ENCODE data around the gene PP2D1.

PP2D1 gene

DNA sequence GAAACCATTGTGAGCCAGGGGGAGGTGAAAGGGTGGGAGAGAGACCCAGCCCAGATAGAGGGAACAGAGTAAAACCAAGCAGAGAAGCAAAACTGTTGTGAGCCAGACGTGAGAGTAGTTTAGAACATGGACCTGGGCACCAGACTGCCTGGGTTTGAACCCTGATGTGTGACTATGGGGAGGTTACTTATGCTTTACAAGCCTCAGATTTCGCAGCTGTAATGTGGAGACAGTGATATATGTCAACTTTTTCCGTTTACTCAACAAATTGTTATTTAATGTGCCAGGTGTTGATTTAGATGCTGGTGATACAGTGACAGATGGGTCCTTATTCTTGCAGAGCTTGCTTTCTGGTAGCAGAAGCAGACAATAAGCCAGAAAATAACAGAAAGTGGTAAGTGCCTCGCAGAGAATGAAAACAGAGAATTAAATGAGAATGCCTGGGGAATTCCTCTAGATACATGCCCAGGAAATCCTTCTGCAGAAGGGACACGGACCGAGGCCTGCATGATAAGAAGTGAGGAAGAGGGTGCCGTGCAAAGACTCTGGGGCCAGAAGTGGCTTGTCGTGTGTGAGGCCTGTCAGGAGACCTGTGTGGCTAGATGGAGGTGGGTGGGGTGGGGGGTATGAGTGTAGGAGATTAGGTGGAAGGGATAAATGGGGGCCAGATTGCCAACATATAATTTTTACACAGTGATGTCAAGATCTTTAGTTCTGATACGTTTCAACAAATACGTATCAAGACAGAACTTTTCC, 43.1 kb upstream of the PP2D1 start:
- DNase-seq (ENCODE audit: low read depth, low spot score) = no peak
- H3K4me1 ChIP-seq (ENCODE audit: insufficient read depth, insufficient read length) = no peaks in the 10 kb centered on the region
- no peaks in the 10 kb centered on the region for H3K36me3 ChIP-seq (ENCODE audit: insufficient read depth, insufficient read length, low read length)
- no peaks in the 10 kb centered on the region for H3K9me3 ChIP-seq (ENCODE audit: insufficient read depth, low read length)
- no peaks in the 10 kb centered on the region for H3K27me3 ChIP-seq (ENCODE audit: insufficient read depth, insufficient read length)
- no peak overlapping the region for H3K9ac ChIP-seq (ENCODE audit: insufficient read length, low read depth)
- TF ChIP-seq YY1 (IDR thresholded peaks at IDR 0.05; ENCODE audit: insufficient read depth, insufficient read length) (no peak), SUZ12 (IDR thresholded peaks at IDR 0.05; ENCODE audit: extremely low read depth, insufficient read depth, insufficient read length) (no peak), ZNF274 (IDR thresholded peaks at IDR 0.05; ENCODE audit: low read depth, low read length) (no peak)
- H3K4me3 ChIP-seq (ENCODE audit: insufficient read length, low read depth) = no peak overlapping the region

DNA sequence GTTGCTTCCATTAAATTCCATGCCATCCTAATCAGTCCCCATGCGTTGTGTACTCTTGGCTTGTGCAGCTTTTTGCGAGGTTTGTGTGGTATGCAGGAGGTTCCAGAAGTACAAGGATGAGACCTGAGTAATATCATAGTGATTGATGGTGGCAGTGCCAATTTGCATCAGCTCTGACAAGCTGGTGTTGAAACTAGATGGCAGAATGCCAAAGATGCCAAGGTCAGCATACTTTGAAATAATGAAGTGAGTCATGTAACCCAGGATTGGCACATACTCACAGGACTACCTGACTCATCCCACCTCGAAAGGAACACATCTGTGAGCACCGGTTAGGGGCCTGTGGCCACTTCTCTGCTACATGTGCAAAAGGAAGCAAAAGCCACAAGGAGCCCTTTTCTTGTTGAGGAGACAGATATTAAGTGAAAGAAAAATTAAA, 42.5 kb upstream of the PP2D1 start:
- no peak overlapping the region for H3K4me3 ChIP-seq (ENCODE audit: insufficient read length, low read depth)
- H3K9ac ChIP-seq (ENCODE audit: insufficient read length, low read depth) = no peak overlapping the region
- no peak for DNase-seq (ENCODE audit: low read depth, low spot score)

DNA sequence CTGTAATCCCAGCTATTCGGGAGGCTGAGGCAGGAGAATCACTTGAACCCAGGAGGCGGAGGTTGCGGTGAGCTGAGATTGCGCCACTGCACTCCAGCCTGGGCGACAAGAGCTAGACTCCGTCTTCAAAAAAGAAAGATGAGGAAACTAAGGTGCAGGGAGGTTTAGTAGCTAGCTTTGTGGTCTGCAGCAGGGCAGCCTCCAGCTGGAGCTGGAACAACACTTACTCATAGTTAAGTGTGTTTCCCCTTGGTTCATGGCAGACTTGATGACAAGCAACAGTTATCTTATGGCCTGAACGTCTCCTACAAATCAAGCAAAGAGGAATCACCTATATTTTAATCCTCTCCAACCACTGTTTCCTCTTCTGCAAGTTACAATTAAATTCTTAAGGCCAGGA, 40.8 kb upstream of the PP2D1 start:
- Histone ChIP-seq H3K9me3 (ENCODE audit: insufficient read depth, low read length) (no peaks in the 10 kb centered on the region), H3K4me1 (ENCODE audit: insufficient read depth, insufficient read length) (no peaks in the 10 kb centered on the region), H3K4me3 (ENCODE audit: insufficient read length, low read depth) (no peak overlapping the region), H3K36me3 (ENCODE audit: insufficient read depth, insufficient read length, low read length) (no peaks in the 10 kb centered on the region), H3K9ac (ENCODE audit: insufficient read length, low read depth) (no peak overlapping the region), H3K27me3 (ENCODE audit: insufficient read depth, insufficient read length) (no peaks in the 10 kb centered on the region)
- TF ChIP-seq YY1 (IDR thresholded peaks at IDR 0.05; ENCODE audit: insufficient read depth, insufficient read length) (no peak), ZNF274 (IDR thresholded peaks at IDR 0.05; ENCODE audit: low read depth, low read length) (no peak), SUZ12 (IDR thresholded peaks at IDR 0.05; ENCODE audit: extremely low read depth, insufficient read depth, insufficient read length) (no peak)
- no peak for DNase-seq (ENCODE audit: low read depth, low spot score)

More for the DNA sequence above, 42.5 kb upstream of the PP2D1 start:
- no peaks in the 10 kb centered on the region for H3K4me1 ChIP-seq (ENCODE audit: insufficient read depth, insufficient read length)
- H3K27me3 ChIP-seq (ENCODE audit: insufficient read depth, insufficient read length) = no peaks in the 10 kb centered on the region
- no peaks in the 10 kb centered on the region for H3K36me3 ChIP-seq (ENCODE audit: insufficient read depth, insufficient read length, low read length)
- TF ChIP-seq YY1 (IDR thresholded peaks at IDR 0.05; ENCODE audit: insufficient read depth, insufficient read length) = no peak
- no peak for TF ChIP-seq ZNF274 (IDR thresholded peaks at IDR 0.05; ENCODE audit: low read depth, low read length)
- TF ChIP-seq SUZ12 (IDR thresholded peaks at IDR 0.05; ENCODE audit: extremely low read depth, insufficient read depth, insufficient read length) = no peak
- H3K9me3 ChIP-seq (ENCODE audit: insufficient read depth, low read length) = no peaks in the 10 kb centered on the region

DNA sequence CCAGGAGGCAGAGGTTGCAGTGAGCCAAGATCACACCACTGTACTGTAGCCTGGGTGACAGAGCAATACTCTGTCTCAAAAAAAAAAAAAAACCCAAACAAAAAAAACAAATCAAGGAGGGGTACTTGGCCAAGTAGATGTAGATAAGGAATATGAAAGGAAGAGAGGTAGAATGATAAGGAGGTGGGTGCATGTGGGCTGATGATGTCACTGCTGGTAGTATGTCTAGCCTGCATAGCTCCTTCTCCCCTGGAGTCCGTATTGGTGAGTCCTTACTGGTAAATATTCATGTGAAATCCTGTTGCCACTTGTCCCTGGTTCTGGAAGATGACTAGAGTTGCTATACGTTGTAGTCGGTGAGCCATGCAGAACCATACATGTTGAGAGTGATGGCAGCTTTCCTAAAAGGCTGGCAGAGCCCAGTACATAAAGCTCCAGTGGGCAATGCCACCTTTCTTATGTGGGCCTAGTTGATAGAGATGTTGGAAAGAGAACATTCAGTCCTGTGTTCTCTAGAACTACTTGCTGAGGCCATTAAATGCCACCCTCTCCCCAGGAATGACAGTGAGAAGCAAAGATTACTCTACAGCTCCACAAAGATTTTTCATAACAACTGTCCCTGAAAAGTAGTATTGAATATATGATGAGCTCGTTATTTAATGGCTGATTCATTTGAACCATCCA, 39.2 kb upstream of the PP2D1 start:
- no peaks in the 10 kb centered on the region for H3K4me1 ChIP-seq (ENCODE audit: insufficient read depth, insufficient read length)
- H3K4me3 ChIP-seq (ENCODE audit: insufficient read length, low read depth) = no peak overlapping the region
- no peaks in the 10 kb centered on the region for H3K27me3 ChIP-seq (ENCODE audit: insufficient read depth, insufficient read length)
- H3K9me3 ChIP-seq (ENCODE audit: insufficient read depth, low read length) = no peaks in the 10 kb centered on the region
- H3K9ac ChIP-seq (ENCODE audit: insufficient read length, low read depth) = no peak overlapping the region
- H3K36me3 ChIP-seq (ENCODE audit: insufficient read depth, insufficient read length, low read length) = no peaks in the 10 kb centered on the region
- TF ChIP-seq SUZ12 (IDR thresholded peaks at IDR 0.05; ENCODE audit: extremely low read depth, insufficient read depth, insufficient read length) = no peak
- TF ChIP-seq ZNF274 (IDR thresholded peaks at IDR 0.05; ENCODE audit: low read depth, low read length) = no peak
- TF ChIP-seq YY1 (IDR thresholded peaks at IDR 0.05; ENCODE audit: insufficient read depth, insufficient read length) = no peak
- DNase-seq (ENCODE audit: low read depth, low spot score) = no peak

DNA sequence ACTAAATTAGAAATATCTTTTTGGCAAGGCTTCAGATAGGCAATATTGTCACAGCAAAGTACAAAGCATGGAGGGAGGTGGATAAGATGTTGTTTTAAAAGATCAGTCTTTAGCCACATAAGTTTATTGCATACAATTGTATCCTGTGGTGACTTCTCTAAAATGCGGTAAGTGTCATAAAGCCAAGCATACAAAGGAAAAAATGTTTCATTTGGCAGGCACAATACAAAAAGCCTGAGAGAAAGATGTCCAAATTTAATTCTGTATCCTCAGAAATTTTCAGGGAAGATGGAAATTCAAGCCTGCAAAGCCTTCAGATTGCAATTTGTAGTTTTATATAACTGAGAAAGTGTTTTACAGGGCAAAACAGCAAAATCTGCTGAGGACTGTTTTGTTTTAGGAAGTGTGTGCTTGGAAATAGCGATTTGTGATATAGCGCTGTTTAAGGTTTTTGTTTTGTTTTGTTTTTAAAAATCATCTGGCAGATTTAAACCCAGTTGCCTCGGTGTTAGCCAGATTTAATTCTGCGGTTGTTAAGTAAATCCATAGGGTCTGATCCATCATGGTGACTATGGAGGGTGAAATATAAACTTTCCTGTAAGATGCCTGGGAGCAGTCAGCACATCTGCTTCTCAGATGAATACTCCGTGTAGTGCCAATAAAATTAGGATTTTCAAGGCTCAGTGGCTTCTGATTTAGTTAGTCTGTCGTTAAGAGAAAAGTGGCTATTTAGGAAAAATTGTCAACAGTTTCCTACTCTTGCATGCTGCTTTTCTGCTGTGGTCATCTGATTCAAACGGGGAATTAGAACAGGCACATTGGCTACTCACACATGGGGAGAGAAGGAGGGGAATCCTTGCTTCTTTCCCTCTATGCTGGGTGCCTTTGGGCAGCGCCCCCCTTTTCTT, 36.2 kb upstream of the PP2D1 start:
- H3K9me3 ChIP-seq (ENCODE audit: insufficient read depth, low read length) = no peaks in the 10 kb centered on the region
- no peak overlapping the region for H3K4me3 ChIP-seq (ENCODE audit: insufficient read length, low read depth)
- H3K4me1 ChIP-seq (ENCODE audit: insufficient read depth, insufficient read length) = no peaks in the 10 kb centered on the region
- TF ChIP-seq YY1 (IDR thresholded peaks at IDR 0.05; ENCODE audit: insufficient read depth, insufficient read length) (no peak), ZNF274 (IDR thresholded peaks at IDR 0.05; ENCODE audit: low read depth, low read length) (no peak), SUZ12 (IDR thresholded peaks at IDR 0.05; ENCODE audit: extremely low read depth, insufficient read depth, insufficient read length) (no peak)
- no peak overlapping the region for H3K9ac ChIP-seq (ENCODE audit: insufficient read length, low read depth)
- H3K36me3 ChIP-seq (ENCODE audit: insufficient read depth, insufficient read length, low read length) = no peaks in the 10 kb centered on the region
- DNase-seq (ENCODE audit: low read depth, low spot score) = no peak
- H3K27me3 ChIP-seq (ENCODE audit: insufficient read depth, insufficient read length) = no peaks in the 10 kb centered on the region

DNA sequence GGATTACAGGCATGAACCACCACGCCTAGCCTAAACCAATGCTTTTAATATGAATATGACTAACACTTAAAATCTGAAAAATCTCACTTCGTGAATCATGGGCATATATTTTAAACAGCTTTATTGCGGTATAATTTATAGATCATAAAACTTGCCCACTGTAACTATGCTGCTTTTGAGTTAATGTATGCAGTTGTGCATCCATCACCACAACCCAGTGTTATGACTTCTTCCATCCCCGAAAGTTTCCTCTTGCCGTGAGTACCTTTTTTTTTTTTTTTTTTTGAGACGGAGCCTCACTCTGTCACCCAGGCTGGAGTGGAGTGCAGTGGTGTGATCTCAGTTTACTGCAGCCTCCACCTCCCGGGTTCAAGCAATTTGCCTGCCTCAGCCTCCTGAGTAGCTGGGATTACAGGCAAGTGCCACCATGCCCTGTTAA, 35.3 kb upstream of the PP2D1 start:
- H3K4me3 ChIP-seq (ENCODE audit: insufficient read length, low read depth) = no peak overlapping the region
- H3K9me3 ChIP-seq (ENCODE audit: insufficient read depth, low read length) = no peaks in the 10 kb centered on the region
- TF ChIP-seq ZNF274 (IDR thresholded peaks at IDR 0.05; ENCODE audit: low read depth, low read length) = no peak
- TF ChIP-seq SUZ12 (IDR thresholded peaks at IDR 0.05; ENCODE audit: extremely low read depth, insufficient read depth, insufficient read length) = no peak
- no peak for TF ChIP-seq YY1 (IDR thresholded peaks at IDR 0.05; ENCODE audit: insufficient read depth, insufficient read length)
- no peak overlapping the region for H3K9ac ChIP-seq (ENCODE audit: insufficient read length, low read depth)
- no peaks in the 10 kb centered on the region for H3K36me3 ChIP-seq (ENCODE audit: insufficient read depth, insufficient read length, low read length)
- no peak for DNase-seq (ENCODE audit: low read depth, low spot score)
- no peaks in the 10 kb centered on the region for H3K27me3 ChIP-seq (ENCODE audit: insufficient read depth, insufficient read length)
- no peaks in the 10 kb centered on the region for H3K4me1 ChIP-seq (ENCODE audit: insufficient read depth, insufficient read length)

Measured in NT2/D1 (cell line).